Fibroblast of lung (primary cell): ENCODE data around the gene PCBP3.

Experiments
- CTCF ChIP-seq, 2 donors: IDR thresholded peaks in 1 of 2; conservative IDR thresholded peaks in 1 of 2; 1 replicate in 1 of 2; 2 replicates in 1 of 2; pipeline ENCODE4 v1.5.1; 2011 to 2012; ENCODE audit warnings: low read length in 2 of 2, control low read depth in 1 of 2, inconsistent platforms in 1 of 2, low read depth in 1 of 2, mild to moderate bottlenecking in 1 of 2
- EZH2 ChIP-seq: IDR thresholded peaks from 2 replicates; pipeline ENCODE4 v1.5.1; 2012; ENCODE audit warnings: low read length, control low read depth, mild to moderate bottlenecking; ENCODE audit errors: missing control alignments

GRCh38 chr21:45747233-45747766 is 103.8 kb downstream of the PCBP3 start:
- TF ChIP-seq CTCF (conservative IDR thresholded peaks at IDR 0.05 in 1 of 2, IDR thresholded peaks at IDR 0.05 in 1 of 2; ENCODE audit: low read depth in 1 of 2, low read length in 2 of 2), result no peak
- TF ChIP-seq EZH2, result no peak
